ENCODE results near the gene CX3CR1. TPM values are rescaled to one million over a fixed set of nuclear protein-coding genes. Genes with fewer than 3 reads are reported as not detected.
"Not testable (repeated sequence)": the region's sequence is repeated elsewhere in the genome, so short reads cannot be mapped to it uniquely, and the experiment has no call there.

Gene CX3CR1
- polyA plus RNA-seq, 4 donors: 0.06 to 3.7 TPM; not detected in 2

DNA sequence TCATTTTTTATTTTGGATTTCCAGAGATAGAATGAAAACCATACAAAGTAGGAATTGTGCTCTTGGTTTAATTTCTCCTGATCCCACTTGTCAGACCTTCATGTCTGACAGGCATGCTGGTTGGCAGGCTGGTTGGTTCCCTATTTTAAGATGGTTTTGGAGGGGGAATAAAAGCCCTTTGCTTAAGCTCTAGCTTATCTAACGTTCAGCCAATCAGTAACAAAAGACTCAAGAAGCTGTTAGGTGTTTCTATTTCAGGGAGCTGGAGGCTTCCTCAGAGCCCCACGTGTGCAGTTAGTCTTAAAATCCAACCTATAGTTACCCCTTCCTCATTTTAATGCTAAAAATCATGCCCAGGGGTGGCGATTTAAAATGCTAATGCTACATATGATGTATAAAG is 47.0 kb downstream of the CX3CR1 start:
- WGBS, 3 donors: 37 to 41% (median 39%) methylated on average over 3 of the region's 3 CpGs
- Histone ChIP-seq H3K4me3 (ENCODE audit: low read depth in 1 of 3, low read length in 3 of 3) (no peak overlapping the region), H3K9me3 (ENCODE audit: control insufficient read depth in 2 of 2, insufficient read depth in 1 of 2, low read depth in 1 of 2, low read length in 1 of 2) (no peaks in the 10 kb centered on the region), H3K27ac (ENCODE audit: low read depth in 1 of 3, low read length in 2 of 3) (no peak overlapping the region), H3K4me1 (ENCODE audit: control insufficient read depth in 3 of 3, insufficient read depth in 2 of 3, low read depth in 1 of 3, low read length in 2 of 3) (no peaks in the 10 kb centered on the region), H3K36me3 (ENCODE audit: control insufficient read depth in 3 of 3, insufficient read depth in 2 of 3, low read depth in 1 of 3, low read length in 3 of 3) (no peaks in the 10 kb centered on the region), H3K27me3 (ENCODE audit: control insufficient read depth in 3 of 3, insufficient read depth in 3 of 3, low read length in 3 of 3) (peaks cover 0 to 7% (median 0%) of the 10 kb centered on the region in 3 donors)
- DNase-seq (no peak), FAIRE-seq (no peak)

DNA sequence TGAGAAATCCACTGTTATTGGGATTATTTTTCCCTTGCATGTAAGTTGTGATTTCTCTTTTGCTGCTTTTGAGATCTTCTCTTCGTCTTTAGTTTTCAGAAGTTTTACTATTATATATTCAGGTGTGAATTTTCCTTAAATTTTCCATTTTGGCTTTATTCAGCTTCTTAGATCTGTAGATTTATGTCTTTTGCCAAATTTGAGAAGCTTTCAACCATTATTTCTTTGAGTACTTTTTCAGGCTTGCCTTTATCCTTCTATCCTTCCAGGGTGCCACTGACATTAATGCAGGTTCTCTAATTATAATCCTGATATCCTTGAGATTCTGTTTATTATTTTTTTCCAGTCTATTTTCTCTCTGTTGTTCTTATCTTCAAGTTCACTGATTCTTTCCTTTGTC is 49.4 kb downstream of the CX3CR1 start:
- Histone ChIP-seq H3K27me3 (ENCODE audit: control insufficient read depth in 3 of 3, insufficient read depth in 3 of 3, low read length in 3 of 3) (peaks cover 0 to 4% (median 0%) of the 10 kb centered on the region in 3 donors), H3K27ac (ENCODE audit: low read depth in 1 of 3, low read length in 2 of 3) (no peak overlapping the region), H3K4me1 (ENCODE audit: control insufficient read depth in 3 of 3, insufficient read depth in 2 of 3, low read depth in 1 of 3, low read length in 2 of 3) (no peaks in the 10 kb centered on the region), H3K4me3 (ENCODE audit: low read depth in 1 of 3, low read length in 3 of 3) (no peak overlapping the region), H3K36me3 (ENCODE audit: control insufficient read depth in 3 of 3, insufficient read depth in 2 of 3, low read depth in 1 of 3, low read length in 3 of 3) (no peaks in the 10 kb centered on the region), H3K9me3 (ENCODE audit: control insufficient read depth in 2 of 2, insufficient read depth in 1 of 2, low read depth in 1 of 2, low read length in 1 of 2) (no peaks in the 10 kb centered on the region)
- FAIRE-seq (no peak), DNase-seq (no peak)
- WGBS, 3 donors: 73 to 91% (median 82%) methylated on average over 1 of the region's 1 CpG

DNA sequence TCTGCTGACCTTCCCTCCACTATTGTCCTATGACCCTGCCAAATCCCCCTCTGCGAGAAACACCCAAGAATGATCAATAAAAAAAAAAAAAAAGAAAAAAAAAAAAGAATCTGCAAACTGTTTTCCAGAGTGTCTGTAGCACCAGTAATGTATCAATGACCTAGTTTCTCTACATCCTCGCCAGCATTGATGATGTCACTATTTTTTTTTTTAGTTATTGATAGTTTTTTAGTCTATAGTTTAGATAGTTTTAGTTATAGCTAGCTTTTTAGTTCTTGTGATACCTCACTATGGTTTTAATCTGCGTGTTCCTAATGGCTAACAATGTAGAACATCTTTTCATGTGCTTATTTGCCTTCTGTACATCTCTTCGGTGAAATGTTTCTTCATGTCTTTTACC is 51.3 kb downstream of the CX3CR1 start:
- no peak overlapping the region for H3K4me3 ChIP-seq (ENCODE audit: low read depth in 1 of 3, low read length in 3 of 3)
- no peaks in the 10 kb centered on the region for H3K36me3 ChIP-seq (ENCODE audit: control insufficient read depth in 3 of 3, insufficient read depth in 2 of 3, low read depth in 1 of 3, low read length in 3 of 3)
- H3K4me1 ChIP-seq (ENCODE audit: control insufficient read depth in 3 of 3, insufficient read depth in 2 of 3, low read depth in 1 of 3, low read length in 2 of 3): no peaks in the 10 kb centered on the region
- H3K27ac ChIP-seq (ENCODE audit: low read depth in 1 of 3, low read length in 2 of 3): no peak overlapping the region
- H3K27me3 ChIP-seq (ENCODE audit: control insufficient read depth in 3 of 3, insufficient read depth in 3 of 3, low read length in 3 of 3): no peaks in the 10 kb centered on the region
- WGBS, 3 donors: 60 to 71% (median 71%) methylated on average over 3 to 4 of the region's 4 CpGs
- no peaks in the 10 kb centered on the region for H3K9me3 ChIP-seq (ENCODE audit: control insufficient read depth in 2 of 2, insufficient read depth in 1 of 2, low read depth in 1 of 2, low read length in 1 of 2)
- FAIRE-seq: no peak
- DNase-seq: no peak

DNA sequence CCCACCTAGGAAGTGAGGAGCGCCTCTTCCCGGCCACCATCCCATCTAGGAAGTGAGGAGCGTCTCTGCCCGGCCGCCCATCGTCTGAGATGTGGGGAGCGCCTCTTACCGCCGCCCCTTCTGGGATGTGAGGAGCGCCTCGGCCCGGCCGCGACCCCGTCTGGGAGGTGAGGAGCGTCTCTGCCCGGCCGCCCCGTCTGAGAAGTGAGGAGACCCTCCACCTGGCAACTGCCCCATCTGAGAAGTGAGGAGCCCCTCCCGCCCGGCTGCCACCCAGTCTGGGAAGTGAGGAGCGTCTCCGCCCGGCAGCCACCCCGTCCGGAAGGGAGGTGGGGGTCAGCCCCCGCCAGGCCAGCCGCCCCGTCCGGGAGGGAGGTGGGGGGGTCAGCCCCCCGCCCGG is 52.2 kb downstream of the CX3CR1 start:
- not testable (repeated sequence) for H3K36me3 ChIP-seq (ENCODE audit: control insufficient read depth in 3 of 3, insufficient read depth in 2 of 3, low read depth in 1 of 3, low read length in 3 of 3); FAIRE-seq; H3K9me3 ChIP-seq (ENCODE audit: control insufficient read depth in 2 of 2, insufficient read depth in 1 of 2, low read depth in 1 of 2, low read length in 1 of 2); H3K27ac ChIP-seq (ENCODE audit: low read depth in 1 of 3, low read length in 2 of 3); H3K4me3 ChIP-seq (ENCODE audit: low read depth in 1 of 3, low read length in 3 of 3); DNase-seq; H3K27me3 ChIP-seq (ENCODE audit: control insufficient read depth in 3 of 3, insufficient read depth in 3 of 3, low read length in 3 of 3); H3K4me1 ChIP-seq (ENCODE audit: control insufficient read depth in 3 of 3, insufficient read depth in 2 of 3, low read depth in 1 of 3, low read length in 2 of 3)
- WGBS, 3 donors: 93 to 98% (median 97%) methylated on average over 17 to 30 of the region's 32 CpGs

DNA sequence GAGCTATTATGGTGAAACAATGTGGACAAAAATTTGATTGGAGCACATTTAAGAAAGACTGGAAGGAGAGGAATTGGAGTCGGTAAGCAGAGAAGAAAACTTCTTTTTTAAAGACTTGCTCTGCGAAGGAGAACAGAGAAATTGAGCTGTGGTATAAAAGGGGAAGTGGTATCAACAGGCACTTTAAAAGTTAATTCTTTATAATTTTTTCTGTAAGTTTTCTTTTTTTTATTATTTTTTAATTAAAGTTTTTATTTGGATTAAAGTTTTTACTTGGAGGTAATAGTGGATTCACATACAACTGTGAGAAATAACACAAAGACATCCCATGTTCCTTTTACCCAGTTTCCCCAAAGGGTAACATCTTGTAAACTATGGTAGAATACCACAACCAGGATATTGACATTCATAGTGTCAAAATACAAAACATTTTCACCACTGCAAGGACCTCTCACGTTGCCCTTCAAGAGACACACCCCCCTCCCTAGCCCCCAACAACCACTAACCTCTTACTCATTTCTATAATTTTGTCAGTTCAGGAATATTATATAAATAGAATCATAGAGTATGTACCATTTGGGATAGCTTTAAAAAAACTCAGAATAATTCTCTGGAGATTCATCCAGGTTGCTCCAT is 53.6 kb downstream of the CX3CR1 start:
- no peak for DNase-seq
- no peak overlapping the region for H3K4me3 ChIP-seq (ENCODE audit: low read depth in 1 of 3, low read length in 3 of 3)
- no peak overlapping the region for H3K27ac ChIP-seq (ENCODE audit: low read depth in 1 of 3, low read length in 2 of 3)
- no peaks in the 10 kb centered on the region for H3K4me1 ChIP-seq (ENCODE audit: control insufficient read depth in 3 of 3, insufficient read depth in 2 of 3, low read depth in 1 of 3, low read length in 2 of 3)
- 43 to 76% (median 51%) methylated on average over 3 of the region's 3 CpGs for WGBS, 3 donors
- H3K9me3 ChIP-seq (ENCODE audit: control insufficient read depth in 2 of 2, insufficient read depth in 1 of 2, low read depth in 1 of 2, low read length in 1 of 2): no peaks in the 10 kb centered on the region
- H3K36me3 ChIP-seq (ENCODE audit: control insufficient read depth in 3 of 3, insufficient read depth in 2 of 3, low read depth in 1 of 3, low read length in 3 of 3): no peaks in the 10 kb centered on the region
- no peak for FAIRE-seq
- no peaks in the 10 kb centered on the region for H3K27me3 ChIP-seq (ENCODE audit: control insufficient read depth in 3 of 3, insufficient read depth in 3 of 3, low read length in 3 of 3)

DNA sequence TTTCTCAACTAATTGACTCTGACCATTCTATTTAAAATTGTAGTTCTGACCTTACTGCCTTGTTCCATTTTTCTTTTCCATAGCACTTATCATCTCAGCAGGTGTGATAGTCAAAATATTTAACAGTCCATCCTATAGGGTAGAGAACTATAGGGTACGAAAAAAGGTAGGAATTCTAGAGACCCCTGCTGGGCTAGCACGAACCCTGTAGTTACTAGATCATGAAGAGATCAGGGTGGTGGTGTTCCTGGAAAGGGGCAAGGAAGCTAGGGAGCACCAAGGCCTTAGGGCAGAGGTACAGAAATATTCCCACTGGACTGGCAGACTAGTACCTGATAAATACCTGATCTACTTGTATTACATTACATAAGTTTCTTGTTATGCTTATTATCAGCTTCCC is 55.5 kb downstream of the CX3CR1 start:
- Histone ChIP-seq H3K36me3 (ENCODE audit: control insufficient read depth in 3 of 3, insufficient read depth in 2 of 3, low read depth in 1 of 3, low read length in 3 of 3) (no peaks in the 10 kb centered on the region), H3K4me1 (ENCODE audit: control insufficient read depth in 3 of 3, insufficient read depth in 2 of 3, low read depth in 1 of 3, low read length in 2 of 3) (no peaks in the 10 kb centered on the region), H3K9me3 (ENCODE audit: control insufficient read depth in 2 of 2, insufficient read depth in 1 of 2, low read depth in 1 of 2, low read length in 1 of 2) (no peaks in the 10 kb centered on the region), H3K4me3 (ENCODE audit: low read depth in 1 of 3, low read length in 3 of 3) (no peak overlapping the region), H3K27ac (ENCODE audit: low read depth in 1 of 3, low read length in 2 of 3) (no peak overlapping the region), H3K27me3 (ENCODE audit: control insufficient read depth in 3 of 3, insufficient read depth in 3 of 3, low read length in 3 of 3) (no peaks in the 10 kb centered on the region)
- DNase-seq (no peak), FAIRE-seq (no peak)
- WGBS, 3 donors: 59 to 78% (median 74%) methylated on average over 2 of the region's 2 CpGs

DNA sequence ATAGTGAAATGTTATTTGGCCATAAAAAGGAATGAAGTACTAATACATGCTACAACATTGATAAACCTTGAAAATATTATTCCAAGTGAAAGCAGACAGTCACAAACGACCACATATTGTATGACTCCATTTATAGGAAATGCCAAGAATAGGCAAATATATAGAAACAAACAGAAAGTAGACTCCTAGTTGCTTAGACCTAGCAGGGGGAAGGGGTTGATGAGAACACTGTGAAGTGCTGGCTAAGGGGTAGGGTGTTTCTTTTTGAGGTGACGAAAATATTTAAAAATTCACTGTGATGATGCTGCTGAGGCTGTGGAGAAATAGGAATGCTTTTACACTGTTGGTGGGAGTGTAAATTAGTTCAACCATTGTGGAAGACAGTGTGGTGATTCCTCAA is 56.9 kb downstream of the CX3CR1 start:
- DNase-seq: no peak
- Histone ChIP-seq H3K27me3 (ENCODE audit: control insufficient read depth in 3 of 3, insufficient read depth in 3 of 3, low read length in 3 of 3) (peaks cover 0 to 2% (median 0%) of the 10 kb centered on the region in 3 donors), H3K36me3 (ENCODE audit: control insufficient read depth in 3 of 3, insufficient read depth in 2 of 3, low read depth in 1 of 3, low read length in 3 of 3) (no peaks in the 10 kb centered on the region), H3K9me3 (ENCODE audit: control insufficient read depth in 2 of 2, insufficient read depth in 1 of 2, low read depth in 1 of 2, low read length in 1 of 2) (no peaks in the 10 kb centered on the region), H3K4me3 (ENCODE audit: low read depth in 1 of 3, low read length in 3 of 3) (no peak overlapping the region), H3K27ac (ENCODE audit: low read depth in 1 of 3, low read length in 2 of 3) (no peak overlapping the region), H3K4me1 (ENCODE audit: control insufficient read depth in 3 of 3, insufficient read depth in 2 of 3, low read depth in 1 of 3, low read length in 2 of 3) (no peaks in the 10 kb centered on the region)
- no peak for FAIRE-seq
- WGBS, 3 donors: 74 to 83% (median 81%) methylated on average over 2 of the region's 2 CpGs

DNA sequence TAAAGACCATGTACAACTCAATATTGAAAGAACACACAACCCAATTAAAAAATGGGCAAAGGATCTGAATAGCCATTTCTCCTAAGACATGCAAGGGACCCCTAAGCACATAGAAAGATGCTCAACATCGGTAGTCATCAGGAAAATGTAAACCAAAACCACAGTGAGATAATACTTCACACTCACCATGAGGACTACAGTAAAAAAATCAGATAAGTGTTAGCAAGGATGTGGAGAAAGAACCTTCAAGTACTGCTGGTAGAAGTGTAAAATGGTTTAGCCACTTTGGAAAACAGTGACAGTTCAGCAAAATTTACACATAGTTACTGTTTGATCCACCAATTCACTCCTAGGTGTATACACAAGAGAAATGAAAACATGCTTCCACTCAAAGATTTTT is 57.4 kb downstream of the CX3CR1 start:
- Histone ChIP-seq H3K4me1 (ENCODE audit: control insufficient read depth in 3 of 3, insufficient read depth in 2 of 3, low read depth in 1 of 3, low read length in 2 of 3) (no peaks in the 10 kb centered on the region), H3K9me3 (ENCODE audit: control insufficient read depth in 2 of 2, insufficient read depth in 1 of 2, low read depth in 1 of 2, low read length in 1 of 2) (no peaks in the 10 kb centered on the region), H3K4me3 (ENCODE audit: low read depth in 1 of 3, low read length in 3 of 3) (no peak overlapping the region), H3K27me3 (ENCODE audit: control insufficient read depth in 3 of 3, insufficient read depth in 3 of 3, low read length in 3 of 3) (peaks cover 0 to 2% (median 0%) of the 10 kb centered on the region in 3 donors), H3K36me3 (ENCODE audit: control insufficient read depth in 3 of 3, insufficient read depth in 2 of 3, low read depth in 1 of 3, low read length in 3 of 3) (no peaks in the 10 kb centered on the region), H3K27ac (ENCODE audit: low read depth in 1 of 3, low read length in 2 of 3) (no peak overlapping the region)
- 52 to 73% (median 58%) methylated on average over 1 of the region's 1 CpG for WGBS, 3 donors
- DNase-seq: no peak
- no peak for FAIRE-seq

DNA sequence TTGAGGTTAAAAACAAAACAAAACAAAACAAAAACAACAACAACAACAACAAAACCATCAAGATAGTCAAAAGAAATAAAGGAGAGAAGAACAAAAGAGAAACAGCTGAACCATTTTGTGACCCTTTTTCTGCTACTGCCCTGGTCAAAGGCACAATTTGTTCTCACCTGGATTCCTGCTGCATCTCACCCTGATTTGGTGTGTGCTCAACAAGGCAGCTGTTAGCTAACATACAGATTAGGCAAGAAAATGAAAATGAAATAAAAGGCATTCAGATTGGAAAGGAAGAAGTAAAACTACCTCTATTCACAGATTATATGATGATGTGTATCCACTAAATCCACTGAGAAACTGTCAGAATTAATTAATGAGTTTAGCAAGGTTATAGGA is 58.7 kb downstream of the CX3CR1 start:
- no peak for FAIRE-seq

More for the DNA sequence above, 58.7 kb downstream of the CX3CR1 start:
- Histone ChIP-seq H3K4me3 (ENCODE audit: low read depth in 1 of 3, low read length in 3 of 3) (no peak overlapping the region), H3K4me1 (ENCODE audit: control insufficient read depth in 3 of 3, insufficient read depth in 2 of 3, low read depth in 1 of 3, low read length in 2 of 3) (no peaks in the 10 kb centered on the region), H3K27ac (ENCODE audit: low read depth in 1 of 3, low read length in 2 of 3) (no peak overlapping the region), H3K9me3 (ENCODE audit: control insufficient read depth in 2 of 2, insufficient read depth in 1 of 2, low read depth in 1 of 2, low read length in 1 of 2) (no peaks in the 10 kb centered on the region), H3K27me3 (ENCODE audit: control insufficient read depth in 3 of 3, insufficient read depth in 3 of 3, low read length in 3 of 3) (peaks cover 0 to 5% (median 0%) of the 10 kb centered on the region in 3 donors), H3K36me3 (ENCODE audit: control insufficient read depth in 3 of 3, insufficient read depth in 2 of 3, low read depth in 1 of 3, low read length in 3 of 3) (no peaks in the 10 kb centered on the region)
- no peak for DNase-seq
